NCI-H774 (cell line): ENCODE results near the gene CNPY4.
A peak's percentile ranks its signal among the peaks of the same experiment; 100 is the strongest.

Experiments
- DNase-seq: peaks from one replicate; lab custom pipeline; 2025; lab: John Stamatoyannopoulos, UW

CNPY4 gene, protein sequence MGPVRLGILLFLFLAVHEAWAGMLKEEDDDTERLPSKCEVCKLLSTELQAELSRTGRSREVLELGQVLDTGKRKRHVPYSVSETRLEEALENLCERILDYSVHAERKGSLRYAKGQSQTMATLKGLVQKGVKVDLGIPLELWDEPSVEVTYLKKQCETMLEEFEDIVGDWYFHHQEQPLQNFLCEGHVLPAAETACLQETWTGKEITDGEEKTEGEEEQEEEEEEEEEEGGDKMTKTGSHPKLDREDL

DNA sequence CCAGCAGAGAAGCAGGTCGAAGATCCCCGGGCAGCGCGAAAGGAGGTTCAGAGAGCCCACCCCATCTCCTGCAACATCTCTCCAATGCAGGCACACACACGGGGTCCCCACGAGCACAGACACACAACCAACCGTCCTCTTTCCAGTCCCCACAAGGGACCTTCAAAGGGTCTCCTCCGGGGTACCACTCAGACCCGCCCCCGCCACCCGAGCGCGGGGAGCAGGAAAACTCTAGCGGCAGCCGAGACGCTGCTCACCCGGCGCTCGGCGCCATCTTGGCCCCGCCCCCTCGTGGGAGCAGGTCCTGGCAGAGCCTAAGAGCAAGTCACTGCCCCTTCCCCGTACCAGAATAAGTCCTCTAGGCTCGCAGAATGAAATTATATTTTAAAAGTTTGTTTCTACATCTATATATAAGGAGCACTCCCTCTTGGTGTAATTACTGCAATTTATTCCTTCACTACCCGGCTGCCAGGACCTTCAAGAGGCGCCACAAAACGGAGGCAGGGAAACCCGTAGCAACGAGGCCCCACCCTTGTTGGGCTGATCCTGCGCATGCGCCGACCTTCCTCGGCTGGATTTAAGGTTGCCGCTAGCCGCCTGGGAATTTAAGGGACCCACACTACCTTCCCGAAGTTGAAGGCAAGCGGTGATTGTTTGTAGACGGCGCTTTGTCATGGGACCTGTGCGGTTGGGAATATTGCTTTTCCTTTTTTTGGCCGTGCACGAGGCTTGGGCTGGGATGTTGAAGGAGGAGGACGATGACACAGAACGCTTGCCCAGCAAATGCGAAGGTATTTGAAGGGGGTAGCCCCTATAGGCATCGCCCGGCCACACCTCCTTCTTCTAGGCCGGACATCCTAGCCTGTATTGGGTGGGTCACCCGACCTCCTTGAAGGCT is at the start of gene CNPY4, which contains the start of gene TAF6:
CNPY4 (plus strand) TSS at position 563 of the 898 bp plus-strand sequence; CDS start at position 674, 111 bp downstream.
TAF6 (minus strand) TSS at position 287 of the 898 bp plus-strand sequence. CDS start 5,149 bp downstream, outside the sequence.
- peak; percentile 91 for DNase-seq

DNA sequence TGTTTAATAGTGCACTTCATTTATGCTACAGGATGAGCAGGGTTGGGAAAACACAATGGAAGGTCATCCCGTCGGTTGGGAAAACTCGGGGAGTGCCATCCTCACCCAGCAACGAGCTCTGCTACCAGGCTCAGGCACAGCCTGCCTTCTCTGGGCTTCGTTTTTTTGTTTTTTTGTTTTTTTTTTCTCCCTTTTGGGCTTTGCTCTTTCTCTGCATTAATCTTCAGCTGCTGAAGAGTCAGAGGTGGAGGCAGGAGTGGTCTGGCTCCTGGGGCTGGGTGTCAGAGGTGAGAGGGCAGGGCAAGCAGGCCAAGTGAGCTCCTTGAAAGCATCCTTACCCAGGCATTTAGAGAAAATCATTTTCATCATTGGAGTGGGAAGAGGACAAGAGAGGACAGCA is 49.4 kb upstream of the CNPY4 start:
- no peak for DNase-seq

DNA sequence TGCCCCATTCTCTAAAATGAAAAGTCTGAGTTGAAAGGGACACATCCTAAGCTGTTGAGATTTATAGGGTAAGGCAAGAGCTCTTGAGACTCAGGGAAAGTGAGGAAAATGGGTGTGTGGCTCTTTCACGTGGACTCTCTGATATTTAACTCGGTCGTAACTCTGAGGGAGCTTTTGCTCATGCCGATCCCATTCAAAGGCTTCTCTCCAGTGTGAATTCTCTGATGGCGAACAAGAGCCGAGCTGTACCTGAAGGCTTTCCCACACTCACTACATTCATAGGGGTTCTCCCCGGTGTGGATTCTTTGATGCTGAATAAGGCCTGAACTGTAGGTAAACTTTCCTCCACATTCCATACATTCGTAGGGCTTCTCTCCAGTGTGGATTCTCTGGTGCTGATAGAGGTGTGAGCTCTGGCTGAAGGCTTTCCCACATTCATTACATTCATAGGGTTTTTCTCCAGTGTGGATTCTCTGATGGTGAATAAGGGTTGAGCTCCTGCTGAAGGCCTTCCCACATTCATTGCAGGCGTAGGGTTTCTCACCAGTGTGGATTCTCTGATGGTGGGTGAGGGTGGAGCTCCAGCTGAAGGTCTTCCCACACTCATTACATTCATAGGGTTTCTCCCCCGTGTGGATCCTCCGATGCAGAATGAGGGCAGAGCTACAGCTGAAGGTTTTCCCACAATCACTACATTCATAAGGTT is 48.3 kb upstream of the CNPY4 start:
- DNase-seq, result no peak

DNA sequence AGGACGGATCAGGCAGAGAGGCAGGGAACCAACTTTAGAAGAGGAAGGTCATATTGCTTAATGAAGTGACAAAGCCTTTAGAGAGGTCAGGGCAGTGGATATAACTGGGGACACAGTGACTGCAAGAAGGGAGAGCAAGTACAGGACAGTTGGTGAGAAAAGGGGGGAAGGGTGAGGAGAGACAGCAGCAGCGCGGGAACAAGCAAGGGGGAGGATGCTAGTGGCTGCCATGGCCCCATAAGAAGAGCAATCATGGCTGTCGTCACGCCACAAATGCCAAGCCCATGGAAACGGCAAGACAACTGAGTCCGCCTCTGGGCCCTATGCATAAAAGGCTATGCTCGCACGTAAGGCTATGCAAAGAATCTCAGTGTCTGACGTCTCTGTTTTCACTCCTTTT is 47.0 kb upstream of the CNPY4 start:
- no peak for DNase-seq

DNA sequence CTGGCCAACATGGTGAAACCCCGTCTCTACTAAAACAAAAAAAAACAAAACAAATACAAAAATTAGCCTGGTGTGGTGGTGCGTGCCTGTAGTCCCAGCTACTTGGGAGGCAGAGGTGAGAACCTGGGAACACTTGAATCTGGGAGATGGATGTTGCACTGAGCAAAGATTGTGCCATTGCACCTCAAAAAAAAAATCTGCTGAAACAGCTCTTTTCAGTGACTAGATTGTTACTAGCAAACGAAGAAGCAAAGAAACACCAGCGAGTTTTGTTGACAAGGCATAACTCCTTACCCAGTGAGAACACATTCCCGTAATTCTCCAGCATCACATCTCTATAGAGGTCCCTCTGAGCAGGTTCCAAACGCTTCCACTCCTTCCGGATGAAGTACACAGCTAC is 44.6 kb upstream of the CNPY4 start:
- no peak for DNase-seq

DNA sequence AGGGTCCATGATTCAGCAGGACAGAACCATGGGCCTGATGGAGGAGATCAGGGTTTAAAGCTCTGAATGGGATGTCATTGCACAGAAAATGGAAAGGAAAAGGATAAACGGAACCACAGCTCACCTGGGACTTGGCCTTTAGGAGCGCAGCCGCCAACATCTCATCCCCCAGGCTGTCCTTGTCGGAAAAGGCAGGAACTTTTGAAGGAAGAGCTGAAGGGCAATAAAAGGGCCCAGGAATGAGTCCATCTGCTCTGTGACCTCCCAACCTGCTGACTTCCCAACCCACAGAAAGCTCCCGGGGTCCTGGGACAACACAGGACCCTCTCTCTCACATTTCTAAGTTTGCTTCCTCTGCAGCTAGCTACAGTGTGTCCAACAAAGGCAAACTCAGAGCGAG is 44.0 kb upstream of the CNPY4 start:
- no peak for DNase-seq

DNA sequence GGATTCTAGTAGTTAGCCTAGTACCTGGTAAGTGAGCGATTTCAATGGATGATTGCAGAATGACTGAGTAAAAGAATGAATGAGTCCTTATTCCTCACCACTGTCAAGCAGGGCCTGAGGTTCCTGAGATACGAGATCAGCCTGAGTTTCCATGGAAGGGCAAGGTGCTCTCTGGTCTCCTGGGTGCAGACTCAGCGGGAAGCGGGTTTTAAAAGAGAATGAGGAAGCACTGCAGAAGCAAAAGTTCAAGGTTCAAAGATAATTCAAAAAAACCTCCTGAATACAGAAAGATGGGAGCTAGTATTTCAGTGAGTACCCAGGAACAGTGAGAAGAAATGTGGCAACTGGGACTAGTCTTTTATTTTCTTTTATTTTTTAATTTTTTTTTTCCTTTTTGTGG is 42.2 kb upstream of the CNPY4 start:
- DNase-seq, result no peak

DNA sequence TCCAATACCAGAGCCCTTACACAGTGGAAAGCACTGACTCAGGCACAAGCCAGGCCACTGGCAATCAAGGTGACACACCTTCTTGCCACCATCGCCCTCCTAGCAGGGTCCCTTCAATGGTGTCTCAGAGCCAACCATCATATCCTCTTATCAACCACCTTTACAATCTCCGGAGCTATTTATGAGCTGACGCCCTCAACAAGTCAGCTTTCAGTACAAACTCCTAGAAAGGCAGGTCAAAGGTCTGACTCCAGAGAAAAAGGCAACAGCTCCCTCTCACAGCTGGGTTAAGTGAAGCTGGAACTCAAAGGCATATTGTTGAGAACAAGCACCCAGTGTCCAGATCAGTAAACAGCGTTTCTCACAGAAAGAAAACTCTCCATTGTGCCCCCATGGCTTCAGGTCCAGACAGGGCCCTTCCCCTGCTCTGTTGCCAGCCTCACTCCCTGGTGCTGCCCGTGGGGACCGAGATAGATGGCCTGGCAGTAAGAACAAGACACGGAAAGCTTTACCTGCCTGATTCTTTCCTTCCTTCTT is 40.3 kb upstream of the CNPY4 start:
- DNase-seq, result no peak

DNA sequence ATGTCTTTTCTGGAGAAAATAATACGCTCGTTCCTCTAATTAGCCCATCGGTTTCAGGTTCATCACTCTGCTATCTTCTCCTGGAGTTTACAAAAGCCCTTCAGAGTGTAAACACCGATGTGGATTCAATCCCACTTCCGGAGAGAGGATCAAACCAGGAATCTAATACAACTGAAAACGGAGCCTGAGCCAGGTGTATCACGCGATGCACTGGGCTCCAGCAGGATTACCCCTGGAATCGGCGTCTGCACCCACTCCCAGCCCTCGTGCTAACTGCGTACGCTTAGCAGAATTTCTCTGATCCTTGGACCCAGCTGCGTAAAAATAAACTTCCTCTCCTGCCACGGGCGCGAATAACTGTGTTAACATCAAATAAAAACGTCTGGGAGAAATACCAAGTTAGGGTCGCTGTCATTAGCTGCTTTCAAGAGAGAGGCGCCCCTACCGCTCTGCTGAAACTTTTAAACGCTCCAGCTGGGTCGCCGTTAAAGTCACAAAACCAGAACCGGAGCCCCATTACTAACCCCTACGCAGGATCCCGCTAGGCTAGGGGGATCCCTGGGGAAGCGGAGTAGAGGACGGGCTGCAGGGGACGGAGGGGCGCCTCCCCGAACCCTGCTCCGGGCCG is 38.4 kb upstream of the CNPY4 start:
- DNase-seq, result peak; percentile 56

DNA sequence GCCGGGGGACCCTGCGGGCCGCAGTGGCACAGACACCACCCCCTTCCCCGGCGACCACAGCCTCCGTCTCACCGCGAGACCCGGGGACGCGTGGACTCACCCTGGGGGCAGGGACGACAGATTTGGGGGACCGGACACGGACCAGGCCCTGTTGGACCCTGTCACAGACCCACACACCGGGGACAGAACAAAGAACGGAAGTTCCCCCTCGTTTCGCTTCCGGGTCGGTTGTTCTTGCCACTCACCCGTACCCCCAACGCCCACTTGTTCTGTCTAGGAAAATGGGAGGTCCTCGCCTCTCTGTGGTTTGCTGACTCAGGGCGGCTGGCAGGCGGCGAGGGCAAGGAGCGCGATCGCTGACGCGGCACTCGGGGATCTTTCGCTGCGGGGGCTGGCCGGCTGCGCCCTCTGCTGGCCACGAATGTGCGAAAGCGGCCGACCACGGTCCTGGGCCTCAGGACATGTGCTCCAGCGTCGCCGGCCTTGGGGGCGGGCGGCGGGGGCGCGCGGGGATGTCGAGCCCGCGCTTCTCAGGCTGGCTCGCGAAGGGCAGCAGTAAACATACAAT is 37.8 kb upstream of the CNPY4 start, which contains the start of gene ZNF3:
ZNF3 (minus strand) TSS at position 189 of the 568 bp plus-strand sequence. CDS start 4,366 bp downstream, outside the sequence.
- DNase-seq, result peak; percentile 98

DNA sequence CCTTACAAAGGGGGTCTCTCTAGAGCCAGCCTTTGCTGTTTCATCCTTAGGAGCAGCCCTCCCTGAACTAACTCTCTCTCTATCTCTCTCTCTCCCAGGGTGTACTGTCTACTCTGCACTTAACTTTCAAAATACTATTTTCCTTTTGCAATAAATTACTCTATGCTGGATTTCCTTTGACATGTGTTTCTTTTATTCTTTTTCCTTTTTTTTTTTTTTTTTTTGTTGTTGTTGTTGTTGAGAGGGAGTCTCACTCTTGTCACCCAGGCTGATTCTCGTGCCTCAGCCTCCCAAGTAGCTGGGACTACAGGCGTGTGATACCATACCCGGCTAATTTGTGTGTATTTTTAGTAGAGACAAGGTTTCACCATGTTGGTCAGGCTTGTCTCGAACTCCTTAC is 36.5 kb upstream of the CNPY4 start:
- DNase-seq, result no peak

DNA sequence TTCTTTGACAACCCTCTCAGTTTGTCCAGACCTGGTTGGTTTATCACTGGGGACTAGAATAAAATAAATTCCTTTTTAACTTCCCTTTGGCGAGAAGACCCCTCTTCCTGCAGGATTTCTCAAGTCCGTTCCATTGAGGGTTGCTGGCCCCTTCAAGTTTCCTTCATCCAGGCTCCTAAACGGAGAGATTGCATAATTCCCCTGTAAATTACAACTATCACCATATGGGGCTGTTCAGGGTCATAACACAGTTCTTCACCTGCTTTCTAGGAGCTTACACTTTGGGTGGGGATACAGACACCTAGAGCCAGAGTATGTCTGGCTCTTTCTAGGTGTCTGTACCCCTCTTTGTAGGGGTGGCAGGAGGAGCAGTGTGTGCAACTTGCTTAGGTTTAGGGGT is 33.9 kb upstream of the CNPY4 start:
- DNase-seq, result no peak

DNA sequence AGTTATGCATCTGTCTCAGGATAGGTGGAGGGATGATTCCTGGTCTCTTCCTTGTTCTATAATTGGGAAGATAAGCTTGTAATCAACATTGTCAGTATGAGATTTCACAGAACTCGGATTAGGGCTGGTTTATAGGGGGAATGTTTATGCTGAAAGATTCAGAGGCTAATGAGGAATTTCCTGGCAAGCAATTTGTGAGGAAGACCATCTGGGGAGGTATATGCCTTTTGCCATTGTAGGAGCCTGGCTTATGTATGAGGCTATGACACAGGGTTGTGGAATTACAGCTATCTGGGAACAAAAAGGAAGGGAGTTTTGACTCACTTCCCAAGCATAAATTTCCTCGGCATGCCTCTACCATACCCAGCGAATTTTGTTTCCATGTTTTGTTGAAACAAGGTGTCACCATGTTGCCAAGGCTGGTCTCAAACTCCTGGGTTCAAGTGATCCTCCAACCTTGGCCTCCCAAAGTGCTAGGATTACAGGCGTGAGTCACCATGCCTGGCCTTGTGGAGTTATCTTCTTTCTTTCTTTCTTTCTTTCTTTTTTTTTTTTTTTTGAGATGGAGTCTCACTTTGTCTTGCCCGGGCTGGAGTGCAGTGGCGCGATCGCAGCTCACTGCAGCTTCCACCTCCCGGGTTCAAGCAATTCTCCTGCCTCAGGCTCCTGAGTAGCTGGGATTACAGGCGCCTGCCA is 32.2 kb upstream of the CNPY4 start:
- DNase-seq, result no peak

DNA sequence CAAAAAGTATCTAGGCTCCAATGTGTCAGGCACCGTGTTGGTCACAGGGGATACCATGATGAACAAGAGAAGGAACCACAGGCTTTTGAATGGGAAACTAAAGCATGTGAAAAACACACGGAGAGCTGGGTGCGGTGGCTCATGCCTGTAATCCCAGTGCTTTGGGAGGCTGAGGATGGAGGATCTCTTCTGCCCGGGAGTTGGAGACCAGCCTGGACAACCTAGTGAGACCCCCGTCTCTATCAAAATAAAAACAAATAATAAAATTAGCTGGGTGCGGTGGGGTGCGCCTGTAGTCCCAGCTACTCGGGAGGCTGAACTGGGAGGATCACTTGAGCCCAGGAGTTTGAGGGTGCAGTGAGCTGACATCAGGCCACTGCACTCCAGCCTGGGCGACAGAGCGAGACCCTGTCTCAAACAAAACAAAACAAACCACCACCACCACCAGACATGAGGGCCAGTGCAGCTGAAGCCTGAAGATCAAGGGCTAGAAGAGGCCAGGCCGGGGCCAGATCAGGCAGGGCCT is 31.3 kb upstream of the CNPY4 start:
- DNase-seq, result no peak

DNA sequence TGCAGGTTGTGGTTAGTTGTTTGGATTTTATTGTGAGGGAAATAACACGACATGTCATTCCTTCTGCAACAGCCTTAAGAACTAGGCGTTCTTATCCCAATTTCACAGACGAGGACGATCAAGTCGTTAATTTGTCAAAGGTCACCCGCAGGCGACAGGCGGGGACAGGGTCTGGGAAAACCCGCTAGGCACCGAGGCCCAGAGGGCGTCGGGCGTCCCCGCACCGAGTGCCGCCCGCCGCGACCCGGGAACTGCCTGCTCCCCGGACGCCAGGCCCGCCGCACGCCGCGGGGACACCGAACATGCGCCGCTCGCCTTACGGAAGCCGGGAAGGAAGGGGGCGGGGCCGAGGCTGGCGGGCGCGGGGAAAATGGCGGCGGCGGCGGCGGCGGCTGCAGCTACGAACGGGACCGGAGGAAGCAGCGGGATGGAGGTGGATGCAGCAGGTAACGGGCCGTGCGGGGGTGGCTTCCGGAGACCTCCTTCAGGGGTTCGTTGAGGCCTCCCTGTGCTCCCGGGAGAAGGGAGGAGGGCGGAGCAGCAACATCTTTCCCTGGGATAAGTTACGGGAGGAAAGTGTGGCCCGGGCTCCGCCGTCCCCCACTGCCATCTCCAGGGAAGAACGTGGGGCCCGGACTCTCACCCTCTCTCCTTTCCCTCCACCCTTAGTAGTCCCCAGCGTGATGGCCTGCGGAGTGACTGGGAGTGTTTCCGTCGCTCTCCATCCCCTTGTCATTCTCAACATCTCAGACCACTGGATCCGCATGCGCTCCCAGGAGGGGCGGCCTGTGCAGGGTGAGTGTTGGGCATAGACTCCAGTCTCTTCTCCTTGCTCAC is 30.6 kb upstream of the CNPY4 start, which contains the start of gene COPS6:
COPS6 (plus strand) TSS at position 349 of the 837 bp plus-strand sequence; CDS start at position 371, 22 bp downstream.
- DNase-seq, result peak; percentile 69

DNA sequence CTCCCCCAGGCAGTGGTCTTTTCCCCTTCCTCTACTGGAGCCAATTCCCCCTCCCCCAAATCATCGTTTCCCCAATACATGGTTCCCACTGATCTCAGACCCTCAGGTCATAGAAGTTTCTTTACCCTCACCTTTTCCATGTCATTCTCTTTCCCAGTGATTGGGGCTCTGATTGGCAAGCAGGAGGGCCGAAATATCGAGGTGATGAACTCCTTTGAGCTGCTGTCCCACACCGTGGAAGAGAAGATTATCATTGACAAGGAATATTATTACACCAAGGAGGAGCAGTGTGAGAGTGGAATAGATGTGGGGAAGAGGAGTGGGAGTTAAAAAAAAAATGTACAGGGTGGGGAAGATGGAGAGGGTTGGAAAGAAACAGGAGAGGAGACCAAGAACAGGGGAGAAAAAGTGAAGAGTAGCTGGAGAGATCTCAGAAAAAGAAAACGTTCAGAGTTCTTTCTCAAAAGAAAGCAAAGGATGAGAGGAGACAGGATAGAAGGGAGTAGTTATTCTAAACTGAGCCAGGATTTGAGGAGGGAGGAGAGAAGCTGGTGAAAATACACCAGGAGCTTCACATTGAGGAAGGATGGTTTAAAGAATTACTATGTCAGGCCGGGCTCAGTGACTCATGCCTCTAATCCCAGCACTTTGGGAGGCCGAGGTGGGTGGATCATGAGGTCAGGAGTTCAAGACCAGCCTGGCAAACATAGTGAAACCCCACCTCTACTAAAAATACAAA is 29.8 kb upstream of the CNPY4 start:
- DNase-seq, result no peak

DNA sequence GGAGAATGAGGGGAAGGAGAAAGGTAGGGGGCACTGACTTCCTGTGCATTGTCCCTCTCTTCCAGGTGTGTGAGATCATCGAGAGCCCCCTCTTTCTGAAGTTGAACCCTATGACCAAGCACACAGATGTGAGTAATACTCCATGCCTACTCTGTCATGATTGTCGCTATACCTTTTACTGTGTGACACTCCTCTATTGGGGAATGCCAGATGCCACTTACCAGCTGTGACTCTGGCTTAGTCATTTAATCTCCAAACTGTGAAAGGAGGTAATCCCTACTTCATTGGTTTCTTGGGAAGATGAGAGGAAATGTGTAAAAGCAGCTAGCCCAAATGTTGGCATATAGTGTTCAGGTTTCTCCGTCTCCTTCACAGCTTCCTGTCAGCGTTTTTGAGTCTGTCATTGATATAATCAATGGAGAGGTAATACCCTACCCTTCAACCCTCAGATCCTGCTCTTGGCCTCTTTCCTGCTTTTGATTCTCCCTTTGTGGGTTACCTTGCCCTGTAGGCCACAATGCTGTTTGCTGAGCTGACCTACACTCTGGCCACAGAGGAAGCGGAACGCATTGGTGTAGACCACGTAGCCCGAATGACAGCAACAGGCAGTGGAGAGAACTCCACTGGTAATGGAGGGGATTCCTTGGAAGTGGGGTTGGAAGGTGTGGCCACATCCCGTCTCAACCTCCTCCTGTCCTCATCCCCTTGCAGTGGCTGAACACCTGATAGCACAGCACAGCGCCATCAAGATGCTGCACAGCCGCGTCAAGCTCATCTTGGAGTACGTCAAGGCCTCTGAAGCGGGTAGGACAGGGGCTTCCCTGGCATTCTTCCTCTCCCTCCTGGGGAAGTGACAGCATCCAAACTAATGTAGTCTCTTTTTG is 28.7 kb upstream of the CNPY4 start:
- no peak for DNase-seq
